A673 (cell line): ENCODE data around the gene ITPR2. TPM values are rescaled to one million over a fixed set of nuclear protein-coding genes. Genes with fewer than 3 reads are reported as not detected.

Source experiments
- BruUV-seq: library from RNA; stranded (reverse); fragments of 400-500 nt; replicated peaks from 2 replicates; lab custom pipeline; 2021; lab: Mats Ljungman, UMichigan
- CTCF ChIA-PET: fragments of 300-600 bp; sonication (Branson Sonifier 250); formaldehyde crosslinking; loops from one replicate; lab custom pipeline; 2022; ENCODE audit warnings: antibody characterized with exemption; lab: Charles Lee
- POLR2A ChIA-PET: fragments of 300-600 bp; sonication (Branson Sonifier 250); formaldehyde crosslinking; loops from one replicate; lab custom pipeline; 2022; ENCODE audit warnings: antibody characterized with exemption; ENCODE audit not compliant: low non-redundant PET; lab: Charles Lee
- DNase-seq: peaks from one replicate; pipeline ENCODE4 v3.0.0-alpha.2; 2015; ENCODE audit warnings: low spot score
- H3K27ac ChIP-seq: fragments of 200-600 bp; sonication (generic); 2 replicates; pipeline ENCODE4 v1.5.1; 2016; ENCODE audit warnings: mixed run types, low read depth, mild to moderate bottlenecking, mixed read lengths, antibody characterized with exemption, low read length; ENCODE audit not compliant: poor library complexity, severe bottlenecking
- H3K27me3 ChIP-seq: fragments of 200-600 bp; sonication (generic); replicated peaks from 2 replicates; pipeline ENCODE4 v1.6.1; 2017; ENCODE audit warnings: mixed run types, low read depth, mild to moderate bottlenecking, mixed read lengths, antibody characterized with exemption, low read length; ENCODE audit not compliant: insufficient read depth, poor library complexity
- H3K36me3 ChIP-seq: fragments of 200-600 bp; sonication (generic); 2 replicates; pipeline ENCODE4 v1.6.1; 2016; ENCODE audit warnings: mixed run types, mild to moderate bottlenecking, mixed read lengths, antibody characterized with exemption, low read length; ENCODE audit not compliant: insufficient read depth, poor library complexity, severe bottlenecking
- H3K4me1 ChIP-seq: fragments of 200-600 bp; sonication (generic); 2 replicates; pipeline ENCODE4 v1.6.1; 2017; ENCODE audit warnings: mixed run types, mild to moderate bottlenecking, mixed read lengths, antibody characterized with exemption, low read length; ENCODE audit not compliant: insufficient read depth, poor library complexity, severe bottlenecking
- H3K4me3 ChIP-seq: fragments of 200-600 bp; sonication (generic); 2 replicates; pipeline ENCODE4 v1.5.1; 2016; ENCODE audit warnings: low read depth, mixed run types, mild to moderate bottlenecking, mixed read lengths, low read length; ENCODE audit not compliant: poor library complexity, severe bottlenecking
- H3K9me3 ChIP-seq: fragments of 200-600 bp; sonication (generic); 2 replicates; pipeline ENCODE4 v1.6.1; 2016; ENCODE audit warnings: mixed run types, low read depth, mild to moderate bottlenecking, mixed read lengths, antibody characterized with exemption, low read length; ENCODE audit not compliant: poor library complexity, severe bottlenecking
- CTCF ChIP-seq: fragments of 300-800, 200-600 bp; sonication (generic); conservative IDR thresholded peaks from 2 replicates; pipeline ENCODE4 v1.5.1; 2017; ENCODE audit warnings: low read depth, mild to moderate bottlenecking, antibody characterized with exemption, low read length, moderate library complexity, mixed read lengths
- EZH2 ChIP-seq: fragments of 200-600 bp; sonication (generic); IDR thresholded peaks from 2 replicates; pipeline ENCODE4 v1.6.1; 2017; ENCODE audit warnings: borderline replicate concordance, low read depth, mild to moderate bottlenecking, mixed read lengths, antibody characterized with exemption, low read length; ENCODE audit not compliant: poor library complexity, severe bottlenecking
- intact Hi-C: fragments of 100-400 bp; cut with micrococcal nuclease; formaldehyde crosslinking; loops from one replicate; pipeline ENCODE4 v1.10.0; 2022; ENCODE audit not compliant: unreplicated experiment
- total RNA-seq: library from RNA; stranded (reverse); gene quantifications from 2 replicates; pipeline ENCODE4 v1.2.3, GENCODE V29; 2021

Gene ITPR2
- total RNA-seq, 1 experiment from 2014 or later = 22.6 TPM

GRCh38 chr12:26831951-26832821 lies 808 bp downstream of the ITPR2 start:
- Histone ChIP-seq H3K27ac (peak overlapping the region; percentile 73), H3K9me3 (no peaks in the 10 kb centered on the region), H3K27me3 (no peaks in the 10 kb centered on the region), H3K4me1 (peaks cover 8% of the 10 kb centered on the region), H3K36me3 (no peaks in the 10 kb centered on the region), H3K4me3 (peak overlapping the region; percentile 98)
- intact Hi-C loops = loop anchor here (5.0 kb wide), 1 partner anchor 110 kb away; no protein-coding TSS in a partner anchor
- BruUV-seq = no TSS peak
- ChIA-PET POLR2A (interaction anchor here (0.5 kb wide), 1 partner anchor 205 kb away, joined by 3 read pairs; no protein-coding TSS in a partner anchor), CTCF (interaction anchor here (0.6 to 1.1 kb wide), 2 partner anchors 182 to 735 kb away, joined by 3 to 4 read pairs; partner anchors contain the start of gene TM7SF3)
- no peak for TF ChIP-seq EZH2
- 0 out of 2 replicates have a peak, but pooled peaks have one; percentile 8 for TF ChIP-seq CTCF
- DNase-seq = peak; percentile 72

- no peak for TF ChIP-seq CTCF
- no peak for TF ChIP-seq EZH2
- no peak overlapping the region for H3K27ac ChIP-seq
- POLR2A ChIA-PET = no interaction called here
- DNase-seq = no peak
- no peaks in the 10 kb centered on the region for H3K36me3 ChIP-seq
- BruUV-seq = TSS peak; percentile 22
- H3K27me3 ChIP-seq = no peaks in the 10 kb centered on the region
- intact Hi-C loops = loop anchor here (5.0 kb wide), 1 partner anchor 109 kb away; no protein-coding TSS in a partner anchor
- CTCF ChIA-PET = no interaction called here
- H3K4me1 ChIP-seq = peaks cover 8% of the 10 kb centered on the region
- no peak overlapping the region for H3K4me3 ChIP-seq
- H3K9me3 ChIP-seq = no peaks in the 10 kb centered on the region
These were observed 2.0 kb downstream of the ITPR2 start for GRCh38 chr12:26830783-26831551.

- DNase-seq = no peak
- no peaks in the 10 kb centered on the region for H3K36me3 ChIP-seq
- intact Hi-C loops = loop anchor here (5.0 kb wide), 1 partner anchor 108 kb away; no protein-coding TSS in a partner anchor
- no peak for TF ChIP-seq CTCF
- TF ChIP-seq EZH2 = no peak
- H3K27me3 ChIP-seq = no peaks in the 10 kb centered on the region
- no peak overlapping the region for H3K27ac ChIP-seq
- POLR2A ChIA-PET = no interaction called here
- H3K4me1 ChIP-seq = peaks cover 8% of the 10 kb centered on the region
- CTCF ChIA-PET = no interaction called here
- H3K4me3 ChIP-seq = no peak overlapping the region
- H3K9me3 ChIP-seq = no peaks in the 10 kb centered on the region
- BruUV-seq = no TSS peak
These were observed 2.6 kb downstream of the ITPR2 start for GRCh38 chr12:26830363-26830762.
